Measurements from ENCODE around the gene CLDND1.

The CLDND1 gene

GRCh38 chr3:98513091-98513511 is 9.6 kb downstream of the CLDND1 start:
- DNase-seq, result no peak

GRCh38 chr3:98512576-98512975 is 10.1 kb downstream of the CLDND1 start:
- DNase-seq, result no peak

GRCh38 chr3:98508582-98508981 is 14.1 kb downstream of the CLDND1 start:
- no peak for DNase-seq

- no peak for DNase-seq
Observed at GRCh38 chr3:98504539-98504938, 18.2 kb downstream of the CLDND1 start.

GRCh38 chr3:98501863-98502576 is 20.7 kb downstream of the CLDND1 start:
- no peak for DNase-seq

- DNase-seq, result no peak
Observed at GRCh38 chr3:98501270-98501669, 21.4 kb downstream of the CLDND1 start.

GRCh38 chr3:98500019-98500418 is 22.7 kb downstream of the CLDND1 start:
- no peak for DNase-seq

GRCh38 chr3:98497381-98497780 is 25.3 kb downstream of the CLDND1 start, which contains the start of gene OR5K2:
OR5K2 (plus strand) TSS chr3:98497681; CDS start chr3:98497681, 0 bp downstream.
- no peak for DNase-seq

- peak; percentile 20 for DNase-seq
Observed at GRCh38 chr3:98483626-98484025, 39.1 kb downstream of the CLDND1 start.

GRCh38 chr3:98482717-98483482 is 39.8 kb downstream of the CLDND1 start:
- DNase-seq, result peak; percentile 15
